ENCODE data around the gene RTTN.

- TF ChIP-seq CTCF (IDR thresholded peaks at IDR 0.05; ENCODE audit: borderline replicate concordance, extremely low read depth, low read length, poor library complexity, severe bottlenecking) (no peak), EZH2 (IDR thresholded peaks at IDR 0.05; ENCODE audit: borderline replicate concordance, low read depth, low read length, severe bottlenecking) (no peak)
Measured at GRCh38 chr18:69981948-69982347, 223.5 kb downstream of the RTTN start.
